Skin of body (tissue), 2 donors: ENCODE data around the gene SMYD4. TPM values are rescaled to one million over a fixed set of nuclear protein-coding genes. Genes with fewer than 3 reads are reported as not detected.
"Not testable (repeated sequence)": the region's sequence is repeated elsewhere in the genome, so short reads cannot be mapped to it uniquely, and the experiment has no call there.

Experiments used
- DNase-seq: peaks from one replicate; lab custom pipeline; 2025; lab: John Stamatoyannopoulos, UW
- total RNA-seq: library from RNA; depleted of rRNA; stranded (reverse); fragments of >200 nt; gene quantifications from one replicate; pipeline ENCODE4 v1.2.3, GENCODE V29; 2014

SMYD4 gene
- total RNA-seq, 1 donor from 2014 or later, result 11.9 TPM

GRCh38 chr17:1834380-1835149, 4.9 kb upstream of the SMYD4 start:
- no peak for DNase-seq

- DNase-seq, result no peak
Measured at GRCh38 chr17:1830288-1830687, 586 bp upstream of the SMYD4 start.

- DNase-seq, result no peak
Measured at GRCh38 chr17:1829216-1829591, 498 bp downstream of the SMYD4 start.

DNA sequence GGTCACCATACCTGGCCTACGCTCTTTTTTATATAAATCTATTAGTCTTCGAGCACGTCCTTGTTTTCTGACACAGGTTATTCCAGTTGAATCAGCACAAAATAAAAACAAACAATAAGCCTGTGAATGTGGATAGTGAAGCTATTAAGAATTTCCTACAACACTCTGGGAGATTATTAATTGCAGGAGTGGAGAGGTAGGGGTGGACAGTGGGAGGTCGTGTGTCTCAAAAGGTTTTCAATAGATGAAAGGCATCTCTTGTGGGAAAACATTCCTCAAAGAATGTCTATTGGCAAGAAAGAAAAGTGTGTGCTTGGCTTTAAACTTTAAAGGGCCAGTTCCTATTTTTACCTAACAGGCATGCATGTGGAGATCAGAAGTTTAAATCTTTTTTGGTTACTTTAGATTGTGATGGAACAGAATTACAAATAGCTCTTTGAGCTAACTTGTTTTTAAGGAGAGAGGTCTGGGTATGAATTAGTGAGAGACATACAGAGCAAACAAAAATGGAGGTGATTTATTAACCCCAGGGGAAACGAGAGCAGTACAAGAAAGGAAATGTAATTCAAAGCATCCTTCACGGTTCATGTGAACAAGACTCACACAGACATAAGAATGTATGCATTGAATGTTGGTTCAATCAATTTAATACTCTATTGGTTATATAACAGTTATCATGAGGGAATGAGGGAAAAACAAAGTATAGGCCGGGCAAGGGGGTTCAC, 9.0 kb downstream of the SMYD4 start:
- no peak for DNase-seq

- no peak for DNase-seq
Measured at GRCh38 chr17:1813088-1813487, 16.6 kb downstream of the SMYD4 start.

GRCh38 chr17:1810450-1811103, 19.1 kb downstream of the SMYD4 start:
- DNase-seq, result no peak

- DNase-seq, result not testable (repeated sequence)
Measured at GRCh38 chr17:1809815-1810214, 19.9 kb downstream of the SMYD4 start.

DNA sequence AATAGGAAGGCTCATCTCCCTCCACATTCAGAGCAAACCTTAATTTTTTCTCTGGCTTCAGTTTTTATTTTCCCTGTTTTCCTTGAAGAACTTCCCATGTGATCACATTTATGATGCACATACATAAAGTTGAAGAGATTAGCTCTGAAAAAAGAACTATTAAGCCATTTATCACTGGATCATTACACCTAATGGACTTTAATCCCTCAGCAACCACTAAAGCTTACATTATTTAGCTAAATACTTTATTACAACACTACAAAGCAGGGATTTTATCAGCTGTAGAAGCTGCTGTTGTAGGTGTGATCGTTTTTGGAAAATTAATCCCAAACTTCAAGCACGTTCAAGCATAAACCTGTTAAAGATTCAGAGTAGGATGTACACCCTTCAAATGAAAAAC, 21.1 kb downstream of the SMYD4 start:
- DNase-seq, result no peak

DNA sequence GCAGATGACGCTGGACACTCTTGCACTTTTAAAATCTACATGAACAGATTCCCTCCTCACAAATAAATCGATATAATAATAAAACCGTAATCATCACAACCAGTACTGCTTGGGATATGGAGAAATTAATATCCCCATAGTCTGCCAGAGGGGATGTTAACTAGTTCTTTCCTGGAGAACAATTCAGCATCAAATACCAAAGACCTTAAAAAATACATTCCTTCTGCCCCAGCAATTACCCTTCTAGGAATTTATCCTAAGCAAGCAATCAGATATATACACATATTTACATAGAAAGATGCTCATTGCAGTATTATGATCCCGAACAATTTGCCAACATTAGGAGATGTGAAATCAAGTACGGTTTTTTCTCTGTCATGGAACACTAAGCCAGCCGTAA, 21.8 kb downstream of the SMYD4 start:
- DNase-seq, result no peak

- DNase-seq, result no peak
Measured at GRCh38 chr17:1803280-1803679, 26.4 kb downstream of the SMYD4 start.

DNA sequence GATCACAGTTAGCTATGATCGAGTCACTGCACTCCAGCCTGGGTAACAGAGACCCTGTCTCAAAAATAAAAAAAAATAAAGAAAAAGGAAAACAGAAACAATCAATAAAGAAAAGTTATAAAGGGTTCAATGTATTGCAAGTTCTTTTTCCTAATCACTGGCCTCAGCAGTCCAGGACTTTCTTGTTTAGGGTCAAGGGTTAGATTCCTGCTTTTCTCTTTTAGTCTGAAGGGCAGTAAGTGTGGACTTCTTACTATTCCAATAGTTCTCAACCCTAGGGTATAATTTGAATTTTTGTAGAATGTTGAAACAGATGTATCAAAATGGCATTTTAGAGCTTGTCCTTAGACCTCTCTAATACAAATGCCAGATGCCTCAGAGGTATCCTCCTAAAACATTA, 27.3 kb downstream of the SMYD4 start:
- DNase-seq, result no peak

GRCh38 chr17:1800712-1801111, 29.0 kb downstream of the SMYD4 start:
- no peak for DNase-seq

DNA sequence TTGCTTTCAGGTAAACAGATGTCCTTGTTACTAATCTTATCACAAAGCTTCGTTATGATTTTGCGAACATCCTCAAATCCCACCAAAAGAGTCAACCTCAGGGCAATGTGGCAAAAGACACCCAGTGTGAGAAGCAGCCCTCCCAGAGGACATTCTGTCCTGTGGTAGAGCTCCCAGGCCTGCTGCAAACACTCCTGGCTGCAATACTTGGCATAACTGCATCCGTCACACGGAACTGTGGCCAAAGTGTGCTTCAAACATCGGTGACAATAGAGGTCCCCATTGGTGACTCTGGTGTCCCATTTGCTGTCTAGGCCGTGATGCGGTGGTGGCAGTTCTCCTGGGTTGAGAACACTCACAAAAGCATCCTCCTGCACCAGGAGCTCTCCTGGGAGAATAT, 29.5 kb downstream of the SMYD4 start:
- no peak for DNase-seq

GRCh38 chr17:1797846-1798245, 31.9 kb downstream of the SMYD4 start:
- DNase-seq, result not testable (repeated sequence)

GRCh38 chr17:1797323-1797722, 32.4 kb downstream of the SMYD4 start:
- no peak for DNase-seq

- DNase-seq, result no peak
Measured at GRCh38 chr17:1796800-1797199, 32.9 kb downstream of the SMYD4 start.

DNA sequence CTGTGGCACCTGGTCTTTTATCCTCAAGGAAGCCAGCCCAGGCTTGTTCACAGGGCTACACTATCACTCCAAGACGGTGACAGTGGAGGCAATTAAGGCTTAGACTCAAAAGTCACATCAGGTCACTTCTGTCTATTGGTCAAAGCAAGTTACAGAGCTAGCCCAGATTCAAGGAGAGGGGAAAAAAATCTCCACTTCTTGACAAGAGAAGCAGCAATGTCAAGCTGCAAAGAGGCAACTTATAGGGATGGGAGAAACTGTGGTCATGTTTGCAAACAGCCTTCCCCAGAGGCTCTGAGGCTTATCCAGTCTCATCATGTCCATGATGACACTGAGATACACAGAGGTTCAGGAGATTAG, 36.3 kb downstream of the SMYD4 start:
- no peak for DNase-seq

- DNase-seq, result no peak
Measured at GRCh38 chr17:1792495-1793446, 36.9 kb downstream of the SMYD4 start.

GRCh38 chr17:1789936-1790335, 39.8 kb downstream of the SMYD4 start:
- DNase-seq, result no peak

GRCh38 chr17:1787301-1787902, 42.3 kb downstream of the SMYD4 start:
- DNase-seq, result no peak

DNA sequence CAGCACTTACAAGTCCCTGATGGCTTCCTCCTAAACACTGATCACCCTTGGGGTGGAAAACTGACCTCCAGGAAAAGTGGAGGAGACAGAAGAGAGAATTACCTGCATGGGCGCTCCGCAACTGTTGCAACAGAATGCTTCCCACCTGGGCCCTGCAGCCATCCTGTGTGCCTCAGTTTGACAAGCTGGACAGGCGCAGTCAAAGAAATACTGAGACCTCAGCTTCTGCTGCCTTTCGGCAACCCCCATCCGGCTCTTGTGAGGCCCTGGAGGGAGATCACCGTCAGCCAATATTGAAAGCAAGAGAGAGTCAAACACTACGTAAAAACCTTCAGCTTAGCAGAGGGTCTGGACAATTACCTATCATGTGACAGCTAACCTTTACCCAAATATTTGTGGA, 43.0 kb downstream of the SMYD4 start:
- no peak for DNase-seq
